ENCODE results near the gene HSPA12A.
A peak's percentile ranks its signal among the peaks of the same experiment; 100 is the strongest.

HSPA12A gene

GRCh38 chr10:116743266-116744064 lies 1.1 kb upstream of the HSPA12A start:
- DNase-seq = no peak

DNA sequence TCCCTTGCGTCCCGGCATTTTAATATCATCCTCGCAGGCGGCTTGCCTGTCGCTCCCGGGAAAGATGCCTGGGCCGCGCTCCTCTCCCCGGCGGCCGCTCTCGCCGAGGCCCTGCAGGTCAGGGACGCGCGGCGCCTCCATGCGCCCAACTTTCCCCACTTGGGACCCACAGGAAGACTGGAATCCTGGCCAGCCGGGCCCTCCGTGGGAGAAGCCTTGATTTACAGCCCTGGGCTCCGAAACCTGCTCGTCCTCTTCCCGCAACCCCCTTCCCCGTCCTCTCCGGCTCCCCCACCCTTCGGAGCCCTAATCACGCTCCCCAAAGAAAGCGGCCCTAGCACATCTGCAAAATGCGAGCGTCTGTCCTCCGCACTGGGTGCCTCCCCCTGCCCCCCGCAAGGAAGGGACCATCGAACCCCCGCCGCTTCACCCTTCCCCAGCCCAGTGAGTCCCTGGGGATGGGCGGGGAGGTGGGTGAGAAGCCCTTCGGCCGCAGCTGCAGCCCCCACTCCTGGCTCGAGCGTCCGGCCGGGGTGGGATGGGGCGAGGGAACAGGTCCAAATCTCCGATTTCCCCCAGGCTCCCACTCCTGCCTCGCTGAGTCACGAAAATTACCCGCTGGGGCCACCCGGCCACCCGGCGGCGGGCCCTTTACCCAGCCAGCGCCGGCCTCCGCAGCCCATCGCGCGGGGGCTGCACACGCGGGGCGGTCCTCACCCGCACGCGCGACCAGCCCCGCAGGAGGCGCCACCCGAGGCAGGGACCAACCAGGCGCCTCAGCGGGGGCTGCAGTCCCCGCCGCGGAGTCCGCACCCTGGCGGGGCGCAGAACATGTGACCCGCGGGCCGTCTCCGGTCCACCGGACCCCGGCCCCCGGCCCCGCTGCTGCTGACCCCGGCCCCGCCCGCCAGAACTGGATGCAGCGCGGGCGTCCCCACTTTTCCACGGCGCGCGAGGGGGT lies 695 bp downstream of the HSPA12A start:
- DNase-seq = peak in 1 of 2 experiments; percentile 7

DNA sequence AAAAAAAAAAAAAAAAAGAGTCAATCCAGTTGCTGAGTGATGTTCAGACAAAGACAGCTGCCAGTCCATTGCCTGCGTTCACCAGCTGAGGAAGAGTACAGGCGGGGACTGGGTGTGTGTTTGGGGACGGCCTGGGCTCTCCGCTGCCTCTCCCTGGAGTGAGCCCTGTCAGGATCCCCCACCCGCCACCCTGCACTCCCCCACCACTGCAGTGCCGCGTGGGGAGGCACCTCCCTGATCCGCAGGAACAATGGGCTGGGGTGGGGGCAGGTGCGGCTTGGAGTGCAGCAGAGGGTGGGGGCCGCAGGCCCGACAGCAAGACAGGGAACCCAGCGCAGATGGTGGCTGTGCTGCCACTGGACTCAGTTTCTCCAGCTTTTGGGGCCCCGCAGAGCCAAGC lies 1.4 kb downstream of the HSPA12A start:
- DNase-seq = no peak

- no peak for DNase-seq
Observed at GRCh38 chr10:116738339-116738738, 4.0 kb downstream of the HSPA12A start.

DNA sequence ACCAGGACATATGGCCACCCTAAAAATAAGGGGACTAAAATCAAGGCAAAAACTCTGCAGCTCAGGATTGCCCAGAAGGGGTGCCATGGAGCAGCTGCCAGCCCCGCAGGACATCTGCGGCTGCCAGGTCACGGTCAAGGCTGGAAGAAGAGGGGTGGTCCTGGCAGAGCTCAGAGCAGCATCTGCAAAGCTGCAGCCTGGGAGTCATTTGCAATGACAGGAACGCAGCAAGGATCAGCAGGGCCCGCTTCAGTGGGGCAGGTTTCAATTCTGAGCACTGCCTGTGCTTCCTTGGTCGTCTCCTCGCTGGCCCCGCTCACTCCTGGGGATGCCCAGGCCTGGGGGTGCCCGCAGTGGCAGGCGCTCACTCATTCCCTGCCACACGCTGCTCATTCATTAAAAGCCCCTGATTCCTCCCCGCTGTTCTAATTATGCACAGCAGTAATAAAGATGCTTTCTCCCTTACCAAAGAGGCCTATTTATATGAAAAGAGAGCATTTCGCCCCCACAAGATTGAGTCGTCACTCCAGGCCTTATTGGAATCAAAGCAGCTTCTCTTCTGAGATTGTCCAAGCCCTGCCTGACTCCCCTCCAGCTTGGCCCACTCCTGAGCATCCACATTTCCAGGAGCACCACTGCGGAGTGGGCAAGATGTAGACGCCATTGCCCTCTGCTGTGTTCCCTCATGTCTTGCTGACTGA lies 4.6 kb downstream of the HSPA12A start:
- DNase-seq = no peak

GRCh38 chr10:116733566-116733965 lies 8.8 kb downstream of the HSPA12A start:
- no peak for DNase-seq

GRCh38 chr10:116732573-116732972 lies 9.8 kb downstream of the HSPA12A start:
- no peak for DNase-seq

- no peak for DNase-seq
Observed at GRCh38 chr10:116730464-116731260, 11.7 kb downstream of the HSPA12A start.

GRCh38 chr10:116729243-116729642 lies 13.1 kb downstream of the HSPA12A start:
- DNase-seq = no peak

- DNase-seq = no peak
Observed at GRCh38 chr10:116728526-116729096, 13.8 kb downstream of the HSPA12A start.

DNA sequence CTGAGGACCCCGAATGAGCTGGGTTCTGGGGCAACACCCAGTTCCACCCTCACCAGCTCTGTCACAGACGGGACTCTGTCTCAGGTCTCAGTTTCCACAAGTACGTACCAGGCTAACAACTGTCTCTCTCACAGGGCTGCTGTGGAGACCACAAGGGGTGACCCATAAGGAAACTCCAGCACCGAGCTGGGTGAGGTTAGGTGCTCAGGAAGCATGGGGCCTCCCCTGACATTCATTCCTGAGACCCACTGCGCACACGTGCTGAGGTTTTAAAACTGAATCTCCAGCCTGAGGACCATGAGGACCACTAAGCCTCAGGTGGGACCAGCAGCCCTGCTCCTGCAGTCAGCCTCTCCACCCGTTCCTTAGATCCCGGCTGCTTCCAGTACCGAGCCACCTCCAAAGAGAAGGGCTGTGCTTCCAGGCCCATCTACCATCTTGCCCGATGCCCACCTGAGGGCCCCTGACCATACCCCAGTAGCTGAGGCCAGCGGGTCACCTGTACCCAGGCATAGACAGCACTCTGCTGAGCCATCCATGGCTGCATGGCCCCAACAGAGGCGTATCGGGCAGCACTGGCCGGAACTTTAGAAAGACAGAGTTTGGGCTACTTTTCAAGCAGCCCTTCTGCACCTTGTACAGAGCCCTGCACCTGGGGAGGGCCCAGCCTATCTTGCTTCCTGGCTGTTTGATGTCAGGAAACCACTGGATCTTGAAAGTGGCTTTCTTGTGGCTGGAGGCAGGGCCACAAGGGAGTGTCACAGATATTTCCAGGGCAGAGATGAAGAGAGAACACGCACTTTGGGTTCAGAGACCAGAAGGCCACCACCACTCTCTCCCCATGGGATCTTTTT lies 18.7 kb downstream of the HSPA12A start:
- peak in 1 of 2 experiments; percentile 9 for DNase-seq

DNA sequence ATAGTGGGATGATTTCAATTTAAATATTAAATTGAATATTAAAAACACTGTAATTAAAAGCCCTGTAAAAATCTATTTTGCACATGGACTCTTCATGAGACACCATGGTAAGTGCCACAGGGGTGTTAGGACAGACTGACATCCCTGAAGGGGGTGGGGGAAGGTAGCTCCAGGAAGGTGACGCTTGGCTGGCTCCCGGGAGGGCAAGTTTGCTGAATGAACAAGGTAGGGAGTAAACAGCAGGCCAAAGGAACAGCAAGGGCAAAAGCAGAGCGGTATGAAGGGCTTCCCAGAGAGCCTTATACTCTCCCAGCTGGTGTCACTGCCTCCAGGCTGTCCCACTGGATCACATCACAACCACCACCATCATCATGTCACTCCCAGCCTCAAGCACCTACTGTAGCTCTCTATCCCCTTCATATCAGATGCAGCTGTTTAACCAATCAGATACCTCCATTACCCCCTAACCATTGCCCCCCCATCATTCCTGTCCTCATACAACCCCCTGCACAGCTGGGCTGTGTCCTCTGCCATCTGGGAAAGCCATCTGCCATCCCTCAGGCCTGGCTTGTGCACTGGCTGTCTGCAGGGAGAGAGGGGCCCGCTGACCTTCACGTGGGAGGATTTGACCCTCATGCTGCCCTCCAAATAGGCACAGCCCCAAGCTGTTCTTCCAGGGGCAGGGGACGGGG lies 19.5 kb downstream of the HSPA12A start:
- no peak for DNase-seq

DNA sequence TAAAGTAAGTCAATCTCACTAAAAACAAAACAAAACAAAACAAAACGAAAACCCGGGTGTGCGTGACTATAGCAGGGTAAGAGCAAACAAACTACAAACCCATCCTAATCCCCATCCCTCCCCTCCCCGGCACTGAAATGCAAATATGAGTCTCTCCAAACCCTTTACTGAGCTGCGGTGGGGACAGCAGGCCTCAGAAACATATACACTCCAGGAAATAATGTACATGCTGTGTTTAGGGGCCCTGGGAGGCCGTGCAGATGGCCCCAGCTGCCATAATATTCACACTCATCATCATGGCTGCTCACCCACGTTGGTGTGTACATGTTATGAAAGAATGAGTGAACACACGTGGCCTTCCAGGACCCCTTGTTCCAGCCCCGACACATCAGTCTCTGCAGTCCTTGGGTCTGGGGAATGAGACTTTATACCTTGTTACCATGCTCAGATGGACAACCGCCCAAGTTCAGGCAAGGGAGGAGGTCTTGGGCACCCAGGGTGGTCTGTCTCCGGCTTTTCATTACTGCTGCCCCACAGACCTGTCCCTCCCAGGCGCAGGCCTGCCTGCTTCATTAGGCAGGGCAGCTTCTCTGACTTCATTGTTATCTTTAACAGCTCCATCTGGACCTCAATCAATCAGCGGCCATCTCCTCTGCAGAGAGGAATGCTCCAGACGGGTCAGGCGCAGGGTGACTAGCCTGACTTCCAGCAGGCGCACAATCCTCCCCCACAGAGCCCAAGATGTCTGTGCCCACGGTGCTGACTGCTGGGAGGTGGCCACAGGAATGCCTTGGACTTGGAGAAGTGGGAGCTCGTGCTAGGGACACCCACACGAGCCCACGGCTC lies 20.6 kb downstream of the HSPA12A start:
- no peak for DNase-seq

DNA sequence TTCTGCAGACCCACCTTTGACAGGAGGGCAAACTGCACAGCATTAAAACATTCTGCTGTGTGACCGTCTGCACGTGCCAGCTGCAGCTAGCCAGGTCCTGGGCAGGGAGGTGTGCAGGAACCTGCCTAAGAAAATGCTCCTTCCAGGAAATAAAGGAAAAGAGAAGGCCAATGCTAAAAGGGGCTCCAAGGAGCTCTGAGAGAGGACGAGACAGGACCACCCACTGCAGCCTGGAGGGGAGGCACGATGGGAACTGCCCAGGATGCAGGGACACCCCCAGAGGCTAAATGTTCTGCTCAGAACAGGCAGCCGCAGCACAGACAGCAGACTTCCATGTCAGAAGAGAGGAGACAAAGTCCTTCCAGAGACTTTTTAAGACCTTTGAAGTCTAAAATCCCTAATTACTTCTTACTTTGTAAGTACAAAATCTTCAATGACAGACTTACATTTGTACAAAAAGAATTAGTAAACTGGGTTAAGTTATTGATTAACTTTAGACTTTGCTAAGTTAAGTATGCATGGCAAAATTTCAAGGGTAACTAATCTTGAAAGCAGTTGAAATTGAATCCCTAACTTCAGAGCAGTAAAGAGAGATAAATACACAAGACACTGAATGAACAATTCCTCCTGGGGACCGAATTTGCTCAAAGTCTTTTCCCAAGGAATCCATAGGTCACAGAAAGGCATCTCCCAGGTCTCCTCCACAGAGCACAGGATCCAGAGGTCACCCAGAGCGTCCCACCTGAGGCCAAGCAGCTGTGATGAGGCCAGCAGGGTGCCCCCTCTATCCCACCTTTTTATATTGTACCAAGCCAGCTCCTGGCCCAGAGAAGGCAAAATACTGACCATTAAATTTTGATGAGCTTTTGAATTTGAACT lies 21.5 kb downstream of the HSPA12A start:
- no peak for DNase-seq

DNA sequence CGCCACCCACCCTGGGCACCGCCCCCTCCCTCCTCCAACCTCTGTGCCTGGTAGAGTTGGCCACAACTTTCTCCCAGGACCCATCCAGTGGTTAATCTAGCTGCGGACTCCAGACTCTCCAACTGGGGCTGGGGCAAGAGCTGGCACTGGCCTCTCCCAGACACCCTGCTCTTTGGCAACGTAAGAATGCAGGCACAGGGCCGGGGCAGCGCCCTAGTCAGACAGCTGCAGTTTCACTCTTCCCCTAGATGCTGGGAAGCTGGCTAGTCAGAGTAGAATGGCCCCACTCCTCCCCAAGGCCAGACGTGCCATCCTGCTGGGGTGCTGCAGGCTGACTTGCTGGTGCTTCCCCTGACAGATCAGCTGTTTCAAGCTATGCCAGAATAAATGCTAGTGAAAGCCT lies 22.1 kb downstream of the HSPA12A start:
- DNase-seq = no peak

GRCh38 chr10:116719804-116720203 lies 22.6 kb downstream of the HSPA12A start:
- no peak for DNase-seq

DNA sequence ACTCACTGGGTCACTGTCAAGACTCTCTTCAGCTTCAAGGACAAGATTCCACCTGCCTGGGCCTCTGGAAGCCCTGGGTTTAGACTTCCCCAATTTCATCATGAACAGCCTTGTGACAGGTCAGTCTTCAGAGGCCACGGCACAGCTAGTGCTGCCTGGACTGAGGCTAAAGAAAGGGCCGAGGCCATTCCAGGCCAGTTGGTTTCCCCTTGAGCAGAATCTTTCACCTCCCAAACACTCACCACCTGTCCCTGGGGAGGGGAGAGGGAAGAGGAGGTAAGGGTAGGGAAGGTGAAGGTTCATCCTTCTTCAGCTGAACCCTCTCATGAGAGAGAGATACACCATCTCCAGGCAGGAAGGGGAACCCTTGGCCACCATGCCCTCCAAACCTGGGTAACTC lies 24.3 kb downstream of the HSPA12A start:
- no peak for DNase-seq

GRCh38 chr10:116716381-116716780 lies 26.0 kb downstream of the HSPA12A start:
- DNase-seq = no peak

Data from stimulated activated CD4-positive, alpha-beta T cell treated with anti-CD3 and anti-CD28 coated beads, Interleukin-4, amount 100 ng/mL, for 4 hours (primary cell).